SK-N-SH (cell line): ENCODE measurements around the gene RNF168.

Experiments used
- CTCF ChIP-seq: fragments of 200-600 bp; sonication (generic); IDR thresholded peaks from 2 replicates; pipeline ENCODE4 v1.6.1; 2017; ENCODE audit warnings: antibody characterized with exemption, mild to moderate bottlenecking, moderate library complexity
- JUND ChIP-seq: IDR thresholded peaks from 2 replicates; pipeline ENCODE4 v1.4.0; 2012
- MAX ChIP-seq: IDR thresholded peaks from 2 replicates; pipeline ENCODE4 v1.4.0; 2012; ENCODE audit warnings: low read depth
- POLR2AphosphoS5 ChIP-seq: IDR thresholded peaks from 2 replicates; pipeline ENCODE4 v1.6.1; 2012; ENCODE audit warnings: low read depth, low read length
- RAD21 ChIP-seq: IDR thresholded peaks from 2 replicates; pipeline ENCODE4 v1.6.1; 2012; ENCODE audit warnings: mild to moderate bottlenecking, low read length
- REST ChIP-seq: IDR thresholded peaks from 2 replicates; pipeline ENCODE4 v1.6.1; 2012; ENCODE audit warnings: mild to moderate bottlenecking, low read depth, low read length, moderate library complexity
- RXRA ChIP-seq: IDR thresholded peaks from 2 replicates; pipeline ENCODE4 v1.4.0; 2012; ENCODE audit warnings: low read depth, mild to moderate bottlenecking, borderline replicate concordance
- SMC3 ChIP-seq: IDR thresholded peaks from 2 replicates; pipeline ENCODE4 v1.6.1; 2012; ENCODE audit warnings: low read depth, low read length, improper control_type of control experiment
- TAF1 ChIP-seq: IDR thresholded peaks from 2 replicates; pipeline ENCODE4 v1.6.1; 2012; ENCODE audit warnings: low read depth, mild to moderate bottlenecking, low read length, moderate library complexity, borderline replicate concordance
- TCF12 ChIP-seq: IDR thresholded peaks from 2 replicates; pipeline ENCODE4 v1.4.0; 2012
- ZBTB33 ChIP-seq: IDR thresholded peaks from 2 replicates; pipeline ENCODE4 v1.4.0; 2012; ENCODE audit warnings: low read depth, borderline replicate concordance

- TF ChIP-seq CTCF, result no peak
- no peak for TF ChIP-seq TAF1
- no peak for TF ChIP-seq REST
- TF ChIP-seq MAX, result no peak
- TF ChIP-seq RAD21, result no peak
- no peak for TF ChIP-seq RXRA
- TF ChIP-seq POLR2AphosphoS5, result no peak
- TF ChIP-seq JUND, result no peak
- no peak for TF ChIP-seq SMC3
- no peak for TF ChIP-seq TCF12
- TF ChIP-seq ZBTB33, result no peak
Measured at GRCh38 chr3:196428041-196428440, 75.5 kb downstream of the RNF168 start.
